ENCODE measurements around the gene RAPGEF6. TPM values are rescaled to one million over a fixed set of nuclear protein-coding genes. Genes with fewer than 3 reads are reported as not detected.

Gene RAPGEF6
- total and polyA plus RNA-seq, 12 donors, result 2.5 to 33.8 (median 14.4) TPM

DNA sequence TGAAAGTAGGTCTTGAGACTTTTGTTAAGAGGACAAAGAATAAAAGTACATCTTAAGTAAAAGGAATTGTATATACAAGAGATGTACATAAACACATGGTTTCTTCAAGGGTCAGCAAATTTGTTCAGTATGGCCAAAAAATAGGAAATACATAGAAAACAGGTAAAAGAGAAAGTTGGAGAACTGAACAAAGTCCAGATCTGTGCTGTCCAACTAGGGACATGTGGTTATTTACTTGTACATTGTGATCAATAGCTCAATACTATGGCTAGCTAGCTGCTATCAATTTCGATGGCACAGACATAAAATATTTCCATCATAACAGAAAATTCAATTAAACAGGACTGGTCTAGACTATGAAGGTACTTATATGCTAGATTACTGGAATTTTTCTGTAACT lies 92.3 kb downstream of the RAPGEF6 start:
- H3K36me3 ChIP-seq (replicated peaks in 1 of 2), result peaks cover 0 to under 1% of the 10 kb centered on the region in 2 donors
- TF ChIP-seq CTCF (IDR thresholded peaks at IDR 0.05) (no peak), POLR2A (IDR thresholded peaks at IDR 0.05) (no peak)
- 91 to 96% (median 95%) methylated on average over 1 of the region's 1 CpG for WGBS, 4 donors
- no peaks in the 10 kb centered on the region for H3K9me3 ChIP-seq (replicated peaks in 1 of 3)
- H3K27me3 ChIP-seq, result no peaks in the 10 kb centered on the region
- no peak for DNase-seq
- no peak overlapping the region for H3K4me3 ChIP-seq
- peaks cover 10 to 17% of the 10 kb centered on the region in 2 donors for H3K4me1 ChIP-seq (replicated peaks in 1 of 2)
- intact Hi-C loops (cut with DNase I), result no loop called here
- H3K27ac ChIP-seq, result no peak overlapping the region

- H3K36me3 ChIP-seq (replicated peaks in 1 of 2), result no peaks in the 10 kb centered on the region
- H3K4me3 ChIP-seq, result no peak overlapping the region
- H3K27ac ChIP-seq, result no peak overlapping the region
- 41 to 51% (median 47%) methylated on average over 1 of the region's 1 CpG for WGBS, 4 donors
- H3K9me3 ChIP-seq (replicated peaks in 1 of 3), result no peaks in the 10 kb centered on the region
- H3K4me1 ChIP-seq (replicated peaks in 1 of 2), result peaks cover 10 to 17% of the 10 kb centered on the region in 2 donors
- DNase-seq, result no peak
- no peak for TF ChIP-seq POLR2A (IDR thresholded peaks at IDR 0.05)
- no peak for TF ChIP-seq CTCF (IDR thresholded peaks at IDR 0.05)
- intact Hi-C loops (cut with DNase I), result no loop called here
- H3K27me3 ChIP-seq, result no peaks in the 10 kb centered on the region
Measured at GRCh38 chr5:131541762-131542161, 93.3 kb downstream of the RAPGEF6 start.

DNA sequence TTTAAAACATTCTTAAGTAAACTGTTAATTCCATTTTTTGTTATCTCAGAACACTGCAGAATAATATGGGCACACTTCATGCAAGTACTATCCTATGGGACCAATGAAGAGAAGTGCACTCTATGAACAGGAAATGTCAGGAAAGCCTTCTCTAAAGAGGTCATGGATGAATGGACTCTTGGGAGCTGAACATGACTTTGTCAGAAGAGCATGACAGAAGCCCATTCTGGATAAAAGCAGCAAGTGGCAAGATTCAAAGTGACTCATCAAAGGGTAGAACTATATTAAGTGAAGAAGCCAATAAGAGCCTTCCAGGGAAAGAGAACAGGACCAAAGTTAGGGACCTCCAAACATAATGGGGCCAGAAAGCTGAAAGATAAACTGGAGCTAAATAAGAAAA lies 94.0 kb downstream of the RAPGEF6 start:
- no peaks in the 10 kb centered on the region for H3K36me3 ChIP-seq (replicated peaks in 1 of 2)
- TF ChIP-seq POLR2A (IDR thresholded peaks at IDR 0.05), result no peak
- no peak for TF ChIP-seq CTCF (IDR thresholded peaks at IDR 0.05)
- H3K27ac ChIP-seq, result no peak overlapping the region
- intact Hi-C loops (cut with DNase I), result no loop called here
- peaks cover 10 to 22% of the 10 kb centered on the region in 2 donors for H3K4me1 ChIP-seq (replicated peaks in 1 of 2)
- H3K9me3 ChIP-seq (replicated peaks in 1 of 3), result no peaks in the 10 kb centered on the region
- H3K27me3 ChIP-seq, result no peaks in the 10 kb centered on the region
- DNase-seq, result no peak
- no peak overlapping the region for H3K4me3 ChIP-seq

DNA sequence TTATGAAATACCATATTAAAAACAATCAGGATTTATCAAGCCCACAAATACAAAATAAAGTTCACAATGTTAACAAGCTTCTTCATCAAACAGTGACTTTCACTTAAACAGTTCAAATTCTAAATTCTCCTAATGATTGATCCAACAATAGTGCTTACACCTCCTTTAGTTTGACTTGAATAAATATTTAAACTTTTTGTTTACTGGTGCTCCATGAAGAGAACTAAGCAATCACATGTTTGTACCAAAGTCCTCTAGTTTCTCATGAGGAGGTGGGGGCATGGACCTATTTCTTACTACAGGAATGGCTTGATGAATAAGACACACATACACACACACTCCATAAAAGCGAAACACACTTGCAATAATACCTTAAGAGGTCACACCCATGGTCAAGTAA lies 95.8 kb downstream of the RAPGEF6 start:
- Histone ChIP-seq H3K4me3 (no peak overlapping the region), H3K27me3 (no peaks in the 10 kb centered on the region), H3K36me3 (replicated peaks in 1 of 2) (no peaks in the 10 kb centered on the region), H3K27ac (no peak overlapping the region), H3K4me1 (replicated peaks in 1 of 2) (peaks cover 10 to 15% of the 10 kb centered on the region in 2 donors), H3K9me3 (replicated peaks in 1 of 3) (no peaks in the 10 kb centered on the region)
- intact Hi-C loops (cut with DNase I), result no loop called here
- DNase-seq, result no peak
- 86 to 100% (median 100%) methylated on average over 1 of the region's 1 CpG for WGBS, 4 donors
- no peak for TF ChIP-seq CTCF (IDR thresholded peaks at IDR 0.05)
- no peak for TF ChIP-seq POLR2A (IDR thresholded peaks at IDR 0.05)

Measured in adrenal gland (tissue), 12 donors.